SKM-1 treated with dmso at 0.1 percent for 144 hours (cell line): ENCODE results near the gene DENND2A.
"Not testable (repeated sequence)": the region's sequence is repeated elsewhere in the genome, so short reads cannot be mapped to it uniquely, and the experiment has no call there.

Experiments
- DNase-seq: peaks from one replicate; lab custom pipeline; 2025; ENCODE audit not compliant: unreplicated experiment; lab: John Stamatoyannopoulos, UW

The DENND2A gene

DNA sequence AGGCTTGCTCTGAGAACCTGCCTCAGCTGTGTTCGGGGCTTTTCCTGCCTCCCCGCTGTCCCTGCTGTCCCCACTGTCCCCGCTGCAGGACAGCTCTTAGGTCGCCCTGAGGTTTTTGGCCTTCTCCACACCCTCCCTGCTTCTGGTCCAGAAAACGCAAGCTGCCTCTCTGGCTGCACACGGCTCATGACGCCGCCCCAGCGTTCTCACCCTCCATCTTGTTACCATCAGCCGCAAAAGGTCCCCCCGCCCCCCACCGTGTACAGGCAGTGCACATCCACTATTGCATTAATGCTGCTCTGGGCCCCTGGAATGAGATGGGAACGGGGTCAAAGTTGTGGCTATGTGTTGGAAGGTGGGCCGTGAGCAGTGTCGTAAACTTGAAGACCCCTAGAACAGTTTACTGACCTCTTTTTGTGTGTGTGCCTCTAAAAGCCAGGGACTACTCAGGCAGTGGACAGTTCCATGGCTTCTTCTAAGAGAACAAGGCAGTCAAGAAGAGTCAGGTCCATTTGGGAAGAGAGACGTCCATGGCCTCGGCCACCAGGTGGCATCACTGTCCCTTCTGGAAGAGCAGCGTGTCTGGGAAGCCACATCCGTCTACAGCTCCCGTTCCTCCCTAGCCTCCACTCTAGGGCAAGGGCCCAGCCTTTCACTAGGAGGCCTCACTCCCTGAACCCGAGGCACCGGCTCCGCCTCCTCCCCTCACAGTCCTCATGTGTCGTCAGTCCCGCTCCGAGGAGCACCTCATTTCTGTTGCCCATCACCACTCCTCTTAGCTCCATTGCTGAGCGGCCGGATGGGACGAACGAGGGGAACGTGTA lies 122.9 kb downstream of the DENND2A start:
- peak; percentile 77 for DNase-seq

DNA sequence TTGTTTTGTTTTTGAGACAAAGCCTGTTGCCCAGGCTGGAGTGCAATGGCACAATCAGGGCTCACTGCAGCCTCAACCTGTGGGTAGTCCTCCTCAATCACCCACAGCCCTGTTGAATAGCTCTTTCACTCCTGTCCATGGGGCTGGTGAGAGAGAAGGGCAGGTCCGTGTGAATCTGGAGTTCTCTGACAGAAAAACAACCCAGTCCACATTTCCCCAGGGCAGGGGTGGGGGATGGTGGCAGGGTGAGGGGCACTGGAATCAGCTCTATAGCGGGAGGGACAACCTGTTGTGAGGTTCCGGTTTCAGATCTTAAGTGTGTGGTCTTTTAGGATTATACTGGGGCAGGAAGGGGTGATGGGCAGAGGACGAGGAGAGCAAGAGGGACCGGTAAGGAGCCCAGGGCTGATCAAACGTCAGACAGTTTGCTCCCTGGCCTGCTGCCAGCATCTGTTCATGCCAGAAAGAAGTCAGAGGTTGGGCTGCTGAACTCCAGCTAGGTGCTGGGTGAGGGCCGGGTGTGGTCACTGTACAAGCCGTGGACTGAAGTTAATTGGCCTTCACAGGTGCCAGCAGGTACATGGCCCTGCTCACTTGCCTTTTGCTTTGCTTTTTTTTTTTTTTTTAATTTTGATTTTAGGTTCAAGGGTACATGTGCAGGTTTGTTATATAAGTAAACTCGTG lies 128.2 kb downstream of the DENND2A start:
- DNase-seq, result no peak

- DNase-seq, result no peak
Measured at GRCh38 chr7:140509789-140510188, 130.8 kb downstream of the DENND2A start.

DNA sequence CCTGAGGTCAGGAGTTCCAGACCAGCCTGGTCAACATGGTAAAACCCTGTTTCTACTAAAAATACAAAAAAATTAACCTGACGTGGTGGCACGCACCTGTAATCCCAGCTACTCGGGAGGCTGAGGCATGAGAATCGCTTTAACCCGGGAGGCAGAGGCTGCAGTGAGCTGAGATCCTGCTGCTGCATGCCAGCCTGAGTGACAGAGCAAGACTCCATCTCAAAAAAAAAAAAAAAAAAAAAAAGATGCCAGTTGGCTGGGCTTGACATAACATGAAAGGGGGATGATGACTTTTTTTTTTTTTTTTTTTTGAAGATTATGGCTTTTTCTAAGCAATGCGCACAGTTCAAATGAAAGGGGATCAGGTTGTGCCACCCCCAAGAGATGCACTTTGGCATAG lies 133.1 kb downstream of the DENND2A start:
- not testable (repeated sequence) for DNase-seq

DNA sequence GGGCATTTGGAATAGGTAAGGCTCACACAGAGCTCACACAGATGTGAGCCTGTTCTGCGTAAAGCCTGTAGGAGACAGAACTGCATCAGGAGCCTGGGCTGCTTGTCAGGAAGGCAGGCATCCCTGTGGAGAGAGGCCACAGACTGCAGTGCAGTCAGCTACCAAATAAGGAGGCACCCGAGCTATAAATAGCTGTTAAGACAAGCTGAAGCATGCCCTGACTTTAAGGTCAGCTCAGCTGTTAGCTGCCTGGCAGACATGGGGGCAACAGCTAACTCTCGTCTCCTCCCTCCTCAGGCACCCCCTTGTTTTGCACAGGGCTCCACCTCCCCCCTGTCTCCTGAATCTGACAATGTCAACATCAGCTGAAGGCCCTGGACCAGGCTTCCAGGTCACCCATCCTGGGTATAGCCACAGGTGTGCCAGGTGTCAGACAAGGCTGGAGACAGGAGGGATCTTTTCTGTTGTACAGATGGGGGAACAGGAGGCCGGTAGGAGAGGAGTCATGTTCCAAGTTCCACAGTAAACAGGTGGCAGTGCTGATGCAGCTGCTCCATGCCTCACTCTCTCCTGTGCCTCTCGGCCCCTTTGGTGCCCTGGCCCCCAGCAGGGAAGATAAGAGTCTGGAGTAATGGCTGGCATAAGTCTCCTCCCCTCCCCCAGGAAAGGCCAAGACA lies 133.7 kb downstream of the DENND2A start:
- no peak for DNase-seq

GRCh38 chr7:140501966-140502365 lies 138.6 kb downstream of the DENND2A start:
- DNase-seq, result no peak

DNA sequence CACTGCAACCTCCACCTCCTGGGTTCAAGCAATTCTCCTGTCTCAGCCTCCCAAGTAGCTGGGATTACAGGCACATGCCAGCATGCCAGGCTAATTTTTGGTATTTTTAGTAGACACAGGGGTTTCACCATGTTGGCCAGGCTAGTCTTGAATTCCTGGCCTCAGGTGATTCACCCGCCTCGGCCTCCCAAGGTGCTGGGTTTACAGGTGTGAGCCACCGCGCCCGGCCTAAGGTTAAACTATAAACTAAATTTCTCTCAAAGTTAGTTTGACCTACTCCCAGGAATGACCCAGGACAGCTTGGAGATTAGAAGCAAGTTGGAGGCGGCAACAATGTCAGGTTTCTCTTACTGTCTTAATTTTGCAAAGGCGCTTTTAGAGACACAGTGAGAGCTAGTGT lies 142.8 kb downstream of the DENND2A start:
- not testable (repeated sequence) for DNase-seq

DNA sequence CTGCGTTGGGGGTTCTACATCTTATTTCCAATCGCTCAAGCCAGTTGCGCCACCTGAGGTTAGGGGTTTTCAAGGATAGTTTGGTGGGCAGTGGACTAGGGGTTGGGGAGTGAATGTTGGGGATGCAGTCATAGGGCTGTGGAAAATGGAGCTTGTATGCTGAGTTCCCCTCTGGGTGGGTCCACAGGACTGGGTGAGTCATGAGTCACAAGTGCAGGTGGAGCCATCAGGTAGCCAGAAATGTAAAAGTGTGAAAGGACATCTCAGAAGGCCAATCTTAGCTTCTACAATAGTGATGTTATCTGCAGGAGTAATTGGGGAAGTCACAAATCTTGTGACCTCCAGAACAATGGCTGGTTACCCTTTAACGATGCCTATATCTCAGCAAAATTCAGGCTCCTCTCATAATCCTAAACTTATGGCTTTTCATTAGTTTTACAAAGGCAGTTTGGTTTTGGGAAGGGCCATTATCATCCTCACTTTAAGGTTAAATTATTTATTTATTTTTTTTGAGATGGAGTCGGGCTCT lies 143.3 kb downstream of the DENND2A start:
- no peak for DNase-seq

GRCh38 chr7:140495514-140496097 lies 145.0 kb downstream of the DENND2A start:
- no peak for DNase-seq

- peak; percentile 17 for DNase-seq
Measured at GRCh38 chr7:140494867-140495266, 145.7 kb downstream of the DENND2A start.

DNA sequence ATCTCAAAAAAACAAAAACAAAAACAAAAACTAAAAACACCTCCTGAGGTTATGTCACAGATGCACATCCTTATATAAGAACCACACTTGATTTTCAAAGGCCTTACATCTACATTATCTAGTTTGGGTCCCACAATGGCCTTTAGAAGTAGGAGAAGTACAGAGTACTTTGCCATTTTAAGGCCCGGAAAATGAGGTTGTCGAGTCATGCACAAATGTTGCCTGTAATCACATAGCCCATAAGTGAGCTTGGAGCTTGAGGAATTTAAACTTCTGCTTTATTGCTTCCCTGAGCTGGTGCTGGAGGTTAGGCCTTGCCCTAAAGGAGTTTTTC lies 151.6 kb downstream of the DENND2A start:
- no peak for DNase-seq

DNA sequence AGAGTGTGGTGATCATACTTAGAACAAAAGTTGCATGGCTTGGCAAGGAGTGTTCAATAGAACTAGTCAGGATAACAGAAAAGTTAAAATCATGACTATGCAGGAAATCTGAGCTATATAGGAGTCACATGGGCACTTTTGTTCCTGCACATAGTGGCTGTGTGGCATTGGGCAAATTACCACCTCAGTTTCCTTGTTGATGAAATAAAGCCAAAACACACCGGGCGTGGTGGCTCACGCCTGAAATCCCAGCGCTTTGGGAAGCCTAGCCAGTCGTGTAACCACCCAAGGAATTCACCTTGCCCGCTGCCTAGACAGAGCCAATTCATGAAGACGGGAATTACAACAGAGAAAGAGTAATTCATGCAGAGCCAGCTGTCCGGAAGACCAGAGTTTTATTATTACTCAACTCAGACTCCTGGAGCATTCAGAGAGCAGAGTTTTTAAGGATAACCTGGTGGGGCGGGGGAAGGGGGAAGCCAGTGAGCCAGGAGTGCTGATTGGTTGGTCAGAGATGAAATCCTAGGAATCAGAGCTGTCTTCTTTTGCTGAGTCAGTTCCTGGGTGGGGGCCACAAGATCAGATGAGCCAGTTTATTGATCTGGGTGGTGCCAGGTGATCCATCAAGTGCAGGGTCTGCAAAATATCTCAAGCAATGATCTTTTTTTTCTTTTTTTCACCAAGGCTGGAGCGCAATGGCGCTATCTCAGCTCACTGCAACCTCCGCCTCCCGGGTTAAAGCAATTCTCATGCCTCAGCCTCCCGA lies 154.9 kb downstream of the DENND2A start:
- no peak for DNase-seq

- no peak for DNase-seq
Measured at GRCh38 chr7:140484951-140485499, 155.6 kb downstream of the DENND2A start.

GRCh38 chr7:140484479-140484878 lies 156.1 kb downstream of the DENND2A start:
- no peak for DNase-seq

DNA sequence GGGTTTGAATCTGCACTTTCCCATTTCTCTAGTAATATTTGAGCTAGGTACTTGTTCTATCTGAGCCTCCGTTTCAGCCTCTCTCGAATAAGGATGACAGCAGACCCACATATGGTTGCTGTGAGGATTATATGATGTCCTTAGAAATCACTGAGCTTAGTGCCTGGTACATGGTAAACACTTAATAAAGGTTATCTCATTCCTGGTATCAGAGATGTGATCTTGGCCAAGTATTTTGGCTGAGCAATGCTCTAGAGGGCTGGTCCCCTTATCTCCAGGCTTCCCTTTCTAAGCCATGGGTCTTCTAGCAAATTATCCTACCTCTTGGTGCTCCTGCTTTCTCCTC lies 160.9 kb downstream of the DENND2A start:
- DNase-seq, result no peak

DNA sequence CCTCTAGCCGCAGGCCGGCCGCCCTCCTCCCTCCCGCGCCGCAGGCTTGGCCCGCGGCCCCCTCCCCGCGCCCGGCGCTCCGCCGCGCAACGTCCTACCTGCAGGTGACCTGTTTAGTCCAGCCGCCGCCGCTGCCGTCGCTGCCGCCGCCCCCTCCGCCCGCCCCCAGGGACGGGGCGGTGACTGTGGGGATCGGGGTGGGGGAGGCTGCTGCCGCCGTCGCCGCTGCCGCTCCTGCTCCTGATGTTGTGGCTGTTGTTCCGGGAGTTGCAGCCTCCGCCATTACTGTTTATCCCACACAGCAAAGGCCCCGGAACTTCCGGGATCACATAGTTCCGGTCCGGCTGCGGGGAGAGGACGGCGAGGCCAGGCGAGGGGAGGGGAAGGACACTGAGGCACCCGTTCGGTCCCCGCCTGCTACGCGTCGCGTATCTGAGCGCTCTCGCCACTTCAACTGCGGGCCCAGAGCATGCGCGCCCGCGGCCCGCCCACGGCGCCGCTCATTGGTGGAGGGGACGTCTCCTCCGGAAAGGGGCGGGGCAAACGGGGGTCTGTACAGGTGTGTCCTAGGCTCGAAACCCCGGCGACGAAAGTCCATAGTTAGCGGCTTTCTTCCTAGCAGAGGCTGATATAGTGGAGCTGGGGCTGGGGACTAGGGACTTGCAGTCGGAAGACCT lies 161.4 kb downstream of the DENND2A start, which contains the start of gene MKRN1:
Gene MKRN1 (minus strand): TSS at position 444 of the 677 bp plus-strand sequence. CDS start 161 bp downstream, at position 283.
- DNase-seq, result peak; percentile 93

DNA sequence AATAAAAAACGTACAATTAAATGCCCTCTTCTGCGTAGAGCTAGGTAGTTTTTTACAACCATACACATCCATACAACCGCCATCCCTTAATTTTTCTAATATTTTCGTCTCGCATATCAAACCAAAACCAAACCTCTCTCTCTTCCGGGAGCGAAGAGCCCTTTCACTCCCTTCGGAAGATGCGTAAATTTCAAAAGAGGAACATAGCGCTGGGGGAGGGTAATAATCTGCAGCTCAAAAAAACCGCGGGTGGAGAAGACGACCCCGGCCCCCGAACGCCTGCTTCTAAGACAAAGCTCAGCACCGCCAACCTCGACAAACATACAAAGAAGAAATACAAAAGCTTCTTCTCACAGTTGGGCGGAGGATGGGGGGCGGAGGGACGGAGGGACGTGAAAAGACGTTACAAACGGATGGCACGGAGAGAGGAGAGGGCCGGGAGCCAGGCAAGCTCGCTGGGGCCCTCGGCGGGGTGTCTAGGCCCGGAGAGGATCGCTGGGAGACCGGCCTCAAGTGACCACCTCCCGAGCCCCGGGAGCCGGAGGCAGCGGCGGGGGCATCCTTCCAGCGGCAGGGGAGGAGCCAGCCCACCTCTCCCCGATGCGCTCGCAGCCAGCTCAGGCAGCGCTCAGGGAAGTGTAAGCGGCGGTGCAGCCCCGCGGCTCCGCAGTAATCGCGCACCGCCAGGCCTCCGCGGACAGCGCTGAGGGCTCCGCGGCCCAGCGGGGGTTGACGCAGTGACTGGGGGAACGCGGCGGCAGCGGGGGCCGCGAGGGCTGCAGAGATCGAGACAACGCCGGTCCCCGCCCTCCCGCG lies 162.2 kb downstream of the DENND2A start:
- peak; percentile 78 for DNase-seq

DNA sequence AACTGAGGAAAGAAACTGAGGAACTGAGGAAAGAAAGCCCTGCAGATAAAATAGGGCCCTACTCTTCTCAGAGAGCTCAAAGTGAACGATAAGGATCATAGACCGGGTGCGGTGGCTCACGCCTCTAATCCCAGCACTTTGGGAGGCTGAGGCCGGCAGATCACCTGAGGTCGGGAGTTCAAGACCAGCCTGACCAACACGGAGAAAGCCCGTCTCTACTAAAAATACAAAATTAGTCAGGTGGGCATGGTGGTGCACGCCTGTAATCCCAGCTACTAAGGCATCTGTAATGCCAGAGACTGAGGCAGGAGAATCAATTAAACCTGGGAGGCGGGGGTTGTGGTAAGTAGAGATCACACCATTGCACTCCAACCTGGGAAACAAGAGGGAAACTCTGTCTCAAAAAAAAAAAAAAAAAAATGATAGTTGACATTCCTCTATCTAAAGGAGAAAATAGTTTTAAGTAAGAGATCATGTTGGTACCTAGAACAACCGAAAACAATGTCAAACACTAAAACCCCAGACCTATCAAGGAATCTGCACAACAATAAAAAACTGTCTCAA lies 163.8 kb downstream of the DENND2A start:
- no peak for DNase-seq
